CD4-positive, alpha-beta T cell treated with Interferon alpha-2 for 1 hour (primary cell): ENCODE data around the gene TIMD4.
A peak's percentile ranks its signal among the peaks of the same experiment; 100 is the strongest.

ENCODE experiments used
- DNase-seq, 2 donors: peaks; one replicate each; pipeline ENCODE4 v3.0.0-alpha.2; 2020 to 2022

Gene TIMD4

GRCh38 chr5:156920861-156921431 lies 42.1 kb downstream of the TIMD4 start:
- no peak for DNase-seq

GRCh38 chr5:156920042-156920860 lies 42.8 kb downstream of the TIMD4 start:
- DNase-seq: peak; percentile 34 to 61

GRCh38 chr5:156918311-156918845 lies 44.6 kb downstream of the TIMD4 start:
- no peak for DNase-seq

GRCh38 chr5:156914371-156914737 lies 48.7 kb downstream of the TIMD4 start:
- no peak for DNase-seq

GRCh38 chr5:156913719-156914370 lies 49.2 kb downstream of the TIMD4 start:
- DNase-seq: peak; percentile 28 to 56

GRCh38 chr5:156913355-156913718 lies 49.7 kb downstream of the TIMD4 start:
- no peak for DNase-seq

GRCh38 chr5:156912869-156913268 lies 50.2 kb downstream of the TIMD4 start:
- DNase-seq: no peak

- DNase-seq: no peak
Measured at GRCh38 chr5:156909180-156909579, 53.8 kb downstream of the TIMD4 start.

GRCh38 chr5:156907667-156908066 lies 55.4 kb downstream of the TIMD4 start:
- no peak for DNase-seq

- DNase-seq: no peak
Measured at GRCh38 chr5:156906807-156907206, 56.2 kb downstream of the TIMD4 start.

- DNase-seq: no peak
Measured at GRCh38 chr5:156896546-156896945, 66.5 kb downstream of the TIMD4 start.

GRCh38 chr5:156893517-156893916 lies 69.5 kb downstream of the TIMD4 start:
- DNase-seq: no peak

- DNase-seq: no peak
Measured at GRCh38 chr5:156892864-156893263, 70.2 kb downstream of the TIMD4 start.

- peak in 1 of 2 donors; percentile 17 for DNase-seq
Measured at GRCh38 chr5:156892223-156892622, 70.8 kb downstream of the TIMD4 start.

GRCh38 chr5:156888520-156888919 lies 74.5 kb downstream of the TIMD4 start:
- no peak for DNase-seq

GRCh38 chr5:156883316-156883875 lies 79.6 kb downstream of the TIMD4 start:
- no peak for DNase-seq

- DNase-seq: no peak
Measured at GRCh38 chr5:156879665-156880285, 83.3 kb downstream of the TIMD4 start.

GRCh38 chr5:156871212-156871611 lies 91.8 kb downstream of the TIMD4 start:
- no peak for DNase-seq

- no peak for DNase-seq
Measured at GRCh38 chr5:156870498-156870839, 92.6 kb downstream of the TIMD4 start.
